ENCODE measurements around the gene FLVCR2.

Gene FLVCR2, protein sequence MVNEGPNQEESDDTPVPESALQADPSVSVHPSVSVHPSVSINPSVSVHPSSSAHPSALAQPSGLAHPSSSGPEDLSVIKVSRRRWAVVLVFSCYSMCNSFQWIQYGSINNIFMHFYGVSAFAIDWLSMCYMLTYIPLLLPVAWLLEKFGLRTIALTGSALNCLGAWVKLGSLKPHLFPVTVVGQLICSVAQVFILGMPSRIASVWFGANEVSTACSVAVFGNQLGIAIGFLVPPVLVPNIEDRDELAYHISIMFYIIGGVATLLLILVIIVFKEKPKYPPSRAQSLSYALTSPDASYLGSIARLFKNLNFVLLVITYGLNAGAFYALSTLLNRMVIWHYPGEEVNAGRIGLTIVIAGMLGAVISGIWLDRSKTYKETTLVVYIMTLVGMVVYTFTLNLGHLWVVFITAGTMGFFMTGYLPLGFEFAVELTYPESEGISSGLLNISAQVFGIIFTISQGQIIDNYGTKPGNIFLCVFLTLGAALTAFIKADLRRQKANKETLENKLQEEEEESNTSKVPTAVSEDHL

DNA sequence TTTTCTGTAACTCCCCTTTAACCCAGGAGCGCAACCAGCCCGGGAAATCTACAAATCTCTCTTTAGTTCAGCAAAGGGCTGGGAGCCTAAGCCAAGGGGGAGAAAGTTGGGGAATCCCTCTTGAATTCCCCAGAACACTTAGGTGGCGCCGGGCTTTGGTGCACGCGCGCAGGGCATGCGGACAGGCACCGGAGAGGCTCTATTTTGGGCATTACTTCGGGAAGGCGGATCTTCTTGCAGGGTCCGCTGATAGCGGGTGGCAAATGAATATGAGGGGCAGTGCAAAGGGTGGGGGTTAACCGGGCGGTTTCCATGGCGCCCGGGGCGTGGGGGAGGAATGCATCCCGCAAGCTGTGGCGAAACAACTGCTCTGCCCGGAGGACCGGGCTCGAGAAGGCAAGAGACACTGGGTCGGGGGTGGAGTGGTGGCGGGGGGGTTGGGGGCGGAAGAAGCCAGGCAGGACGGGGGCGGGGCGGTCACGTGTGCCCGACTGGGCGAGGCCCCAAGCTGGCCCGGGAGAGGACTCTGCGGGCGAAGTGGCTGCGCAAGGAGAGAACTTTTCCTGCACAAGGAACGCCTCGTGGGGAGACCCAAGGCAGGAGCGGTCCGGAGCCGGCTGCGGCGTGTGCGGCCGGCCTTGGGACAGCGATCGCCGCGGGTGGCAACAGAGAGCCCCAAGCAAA, at the start of gene FLVCR2:
Gene FLVCR2 (plus strand): TSS at position 519 of the 684 bp plus-strand sequence. CDS start 353 bp downstream, outside the sequence.
- DNase-seq = peak; percentile 26 to 91 (median 80)
- intact Hi-C loops (cut with DNase I) = no loop called here

DNA sequence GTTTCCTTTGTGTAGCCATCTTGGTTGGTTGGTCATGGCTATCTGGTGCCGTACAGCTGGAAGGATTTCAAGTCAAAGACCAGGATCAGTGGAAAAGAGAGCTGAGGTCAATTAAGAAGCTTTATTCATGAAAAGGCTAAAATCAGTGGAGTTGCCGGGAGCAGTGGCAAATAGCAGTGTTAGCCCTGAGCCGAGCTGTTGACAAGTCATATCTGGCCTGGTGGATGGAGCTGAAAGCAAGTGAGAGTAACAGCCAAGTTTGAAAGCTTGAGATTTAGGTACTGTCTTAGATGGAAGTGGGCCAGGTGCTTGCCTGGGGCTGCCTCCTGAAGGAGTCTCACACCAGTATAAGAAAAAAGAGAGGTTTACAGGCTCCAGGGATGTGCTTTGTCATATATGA, 47.2 kb upstream of the FLVCR2 start:
- DNase-seq = no peak

DNA sequence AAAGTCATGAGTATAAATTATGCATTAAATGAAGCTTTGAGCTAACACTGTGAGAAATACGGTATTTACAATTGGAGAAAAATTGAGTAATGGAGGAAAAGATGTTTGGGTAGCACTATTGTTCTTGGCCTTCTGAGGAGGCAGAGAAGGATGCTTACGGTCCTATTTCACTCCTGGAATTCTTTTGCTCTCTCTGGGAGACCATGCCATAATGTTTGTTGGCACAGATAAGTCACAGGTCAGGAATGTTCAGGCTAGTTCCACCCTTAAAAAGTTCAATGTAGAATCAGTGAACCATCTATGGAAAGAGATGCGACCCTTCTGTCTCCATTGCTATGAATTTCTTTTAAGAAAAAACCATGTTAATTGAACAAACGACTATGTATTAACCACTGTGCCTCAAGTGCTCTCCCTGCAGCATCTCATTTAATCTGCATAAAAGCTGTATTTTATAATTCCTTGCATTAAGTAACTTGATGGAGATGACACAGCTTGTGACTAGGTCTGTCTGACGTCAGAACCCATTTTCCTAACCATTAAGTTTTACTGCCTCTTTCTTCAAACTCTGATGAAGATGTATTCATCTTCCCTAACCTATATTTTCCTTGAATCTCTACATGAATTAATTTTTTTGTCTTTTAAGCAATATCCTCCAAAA, 46.6 kb upstream of the FLVCR2 start:
- DNase-seq = no peak
- intact Hi-C loops (cut with DNase I) = no loop called here

More for the DNA sequence above, 47.2 kb upstream of the FLVCR2 start:
- intact Hi-C loops (cut with DNase I) = no loop called here

DNA sequence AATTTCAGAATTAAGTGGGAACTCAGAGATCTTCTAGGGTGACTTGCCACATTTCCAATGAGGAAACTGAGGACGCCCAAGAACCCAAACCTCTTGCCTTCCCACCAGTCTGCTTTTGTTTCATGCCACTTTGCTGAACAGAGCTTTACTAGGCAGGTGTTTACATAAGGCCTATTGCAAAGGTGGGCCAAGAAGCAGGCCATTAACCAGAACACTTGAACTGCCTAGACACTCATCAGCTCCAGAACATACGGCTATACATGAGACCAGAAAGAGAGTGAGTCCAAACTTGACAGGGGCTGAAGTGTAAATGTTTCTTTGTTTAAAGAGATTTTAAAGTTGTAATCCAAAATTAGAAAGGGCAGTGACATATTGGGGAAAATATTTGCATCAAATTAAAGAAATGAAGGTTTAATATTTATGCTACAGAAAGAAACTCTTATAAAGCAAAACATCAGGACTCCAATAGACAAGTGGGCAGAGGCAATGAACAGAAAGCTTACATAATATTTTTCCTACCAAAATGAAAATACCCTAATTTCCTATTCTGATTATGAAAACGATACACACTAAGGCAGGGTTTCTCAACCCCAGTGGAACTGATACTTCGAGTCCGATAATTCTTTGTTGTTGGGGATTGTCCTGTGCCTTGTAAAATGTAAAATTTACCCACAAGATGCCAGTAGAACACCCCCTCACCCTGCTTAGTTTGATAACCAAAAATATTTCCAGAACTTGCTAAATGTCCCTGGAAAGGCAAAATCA, 44.4 kb upstream of the FLVCR2 start:
- no peak for DNase-seq
- intact Hi-C loops (cut with DNase I) = no loop called here

DNA sequence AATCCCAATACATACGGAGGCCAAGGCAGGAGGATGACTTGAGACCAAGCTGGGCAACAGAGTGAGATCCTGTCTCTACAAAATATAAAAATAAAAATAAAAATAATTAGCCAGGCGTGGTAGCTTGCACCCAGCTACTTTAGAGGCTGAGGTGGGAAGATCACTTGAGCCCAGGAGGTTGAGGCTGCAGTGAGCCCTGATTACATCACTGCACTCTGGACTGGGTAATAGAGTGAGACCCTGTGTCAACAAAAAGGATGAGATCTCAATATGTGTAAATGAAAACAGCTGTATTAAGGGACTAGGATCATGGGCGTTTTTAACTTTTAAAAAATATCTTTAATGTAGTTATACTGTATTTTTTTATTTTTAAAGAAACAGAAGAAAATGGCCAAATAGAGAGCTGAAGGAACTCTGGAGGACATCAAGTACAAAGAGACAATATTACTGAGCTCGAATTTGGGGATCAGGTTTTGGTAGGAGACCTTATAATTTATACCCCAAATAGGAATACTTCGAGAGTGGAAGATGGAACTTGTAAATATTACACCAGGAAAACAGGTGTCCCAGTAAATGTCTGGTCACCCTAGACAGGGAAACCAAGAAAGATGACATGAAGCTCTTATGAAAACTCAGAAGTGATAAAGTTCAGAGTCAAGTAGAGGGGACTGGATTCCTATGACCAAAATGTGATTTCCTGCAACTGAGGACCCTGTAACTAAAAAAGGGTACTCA, 43.1 kb upstream of the FLVCR2 start:
- intact Hi-C loops (cut with DNase I) = no loop called here
- DNase-seq = no peak

DNA sequence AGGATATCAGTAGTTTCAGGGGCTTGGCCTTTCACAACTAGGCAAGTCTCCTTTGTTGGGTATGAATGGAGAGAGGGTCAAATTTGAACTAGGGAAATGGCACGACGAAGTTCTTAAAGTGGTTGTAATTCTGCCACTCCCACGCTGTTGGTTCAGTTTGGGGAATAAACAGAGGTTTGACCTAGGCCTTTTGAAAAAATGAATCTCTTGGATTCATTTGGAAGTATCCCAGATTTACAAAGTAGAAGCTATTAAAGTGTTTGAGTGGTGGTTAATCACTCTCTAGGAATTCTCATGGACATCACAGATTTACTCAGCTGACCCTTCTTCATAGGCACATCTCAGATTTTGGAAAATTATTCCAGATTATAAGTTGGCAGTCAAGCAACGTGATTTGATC, 41.3 kb upstream of the FLVCR2 start:
- intact Hi-C loops (cut with DNase I) = no loop called here

DNA sequence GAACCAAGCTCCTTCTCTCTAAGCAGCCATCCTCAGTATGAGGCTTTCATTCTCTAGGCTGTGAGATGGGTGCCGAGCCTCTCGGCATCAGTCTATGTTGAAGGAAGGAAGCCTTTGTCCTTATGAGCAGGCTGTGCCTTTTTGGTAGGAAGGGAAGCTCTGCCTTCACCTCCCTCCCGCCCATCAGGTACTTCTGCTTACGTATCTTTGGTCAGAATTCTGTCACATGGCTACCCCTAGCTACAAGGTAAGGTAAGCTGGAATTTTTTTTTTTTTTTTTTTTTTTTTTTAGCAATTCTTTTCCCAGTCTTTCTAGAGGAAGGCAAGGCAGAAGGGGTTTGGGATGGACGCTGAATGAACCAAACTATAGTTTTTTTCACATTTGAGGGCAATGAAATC, 39.3 kb upstream of the FLVCR2 start:
- DNase-seq = no peak
- intact Hi-C loops (cut with DNase I) = no loop called here

More for the DNA sequence above, 41.3 kb upstream of the FLVCR2 start:
- DNase-seq = no peak

DNA sequence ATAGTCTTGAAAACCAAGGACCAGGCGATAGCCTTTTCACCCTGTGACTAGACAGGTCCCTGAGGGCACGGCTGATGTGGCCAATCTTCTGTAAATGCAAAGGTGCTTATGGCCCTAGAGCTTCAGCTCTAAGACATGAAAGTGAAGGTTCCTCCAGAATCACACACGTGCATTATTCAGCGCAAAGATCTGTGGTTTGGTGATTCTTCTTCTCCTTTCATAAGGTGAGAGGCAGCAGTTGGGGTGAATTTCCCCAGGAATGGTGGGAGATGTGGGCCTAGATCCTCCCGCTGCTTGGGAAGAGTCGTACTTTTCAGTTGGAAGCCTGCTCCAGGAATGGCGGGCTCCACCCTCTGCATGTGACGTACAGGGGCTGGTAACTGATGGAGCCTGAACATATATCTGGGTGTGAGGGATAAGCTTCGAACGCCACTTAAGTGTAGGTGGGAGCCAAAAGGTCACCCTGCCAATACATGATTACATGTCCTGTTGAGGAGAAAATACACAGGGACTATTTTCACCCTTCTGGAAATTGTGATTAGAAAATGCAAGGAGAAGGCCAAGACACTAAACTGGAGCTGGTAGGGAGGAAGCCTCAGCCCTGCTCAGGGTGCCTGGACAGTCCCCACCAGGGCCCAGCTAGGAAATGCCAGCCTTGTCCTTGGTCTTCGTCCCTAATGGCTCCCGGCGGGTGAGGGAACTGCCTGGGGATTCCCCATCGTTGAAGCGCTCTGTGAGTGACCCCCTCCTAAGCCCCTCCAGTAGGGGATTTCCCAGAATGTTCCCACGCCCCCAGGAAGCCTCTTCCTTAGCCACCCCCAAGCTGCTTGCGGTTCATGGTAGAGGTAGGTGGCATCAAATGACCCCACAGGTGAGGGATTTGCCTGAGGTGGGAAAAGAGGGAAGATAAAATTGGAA, 38.6 kb upstream of the FLVCR2 start:
- DNase-seq = no peak
- intact Hi-C loops (cut with DNase I) = no loop called here

DNA sequence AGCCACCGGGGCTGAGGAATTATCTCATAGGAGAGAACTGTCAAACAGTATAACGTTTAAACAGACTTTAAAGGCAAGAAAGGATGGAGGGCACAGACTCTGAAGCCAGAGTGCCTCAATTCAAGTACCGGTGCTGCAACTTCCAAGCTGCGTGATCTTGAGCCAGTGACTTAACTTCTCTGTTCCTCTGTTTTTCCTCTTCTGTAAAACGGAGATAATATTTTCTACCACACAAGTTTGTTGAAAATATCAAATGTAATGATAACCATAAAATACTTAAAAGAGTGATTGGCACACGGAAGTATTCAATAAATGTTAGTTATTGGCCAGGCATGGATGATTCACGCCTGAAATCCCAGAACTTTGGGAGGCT, 38.0 kb upstream of the FLVCR2 start:
- DNase-seq = no peak
- intact Hi-C loops (cut with DNase I) = no loop called here

DNA sequence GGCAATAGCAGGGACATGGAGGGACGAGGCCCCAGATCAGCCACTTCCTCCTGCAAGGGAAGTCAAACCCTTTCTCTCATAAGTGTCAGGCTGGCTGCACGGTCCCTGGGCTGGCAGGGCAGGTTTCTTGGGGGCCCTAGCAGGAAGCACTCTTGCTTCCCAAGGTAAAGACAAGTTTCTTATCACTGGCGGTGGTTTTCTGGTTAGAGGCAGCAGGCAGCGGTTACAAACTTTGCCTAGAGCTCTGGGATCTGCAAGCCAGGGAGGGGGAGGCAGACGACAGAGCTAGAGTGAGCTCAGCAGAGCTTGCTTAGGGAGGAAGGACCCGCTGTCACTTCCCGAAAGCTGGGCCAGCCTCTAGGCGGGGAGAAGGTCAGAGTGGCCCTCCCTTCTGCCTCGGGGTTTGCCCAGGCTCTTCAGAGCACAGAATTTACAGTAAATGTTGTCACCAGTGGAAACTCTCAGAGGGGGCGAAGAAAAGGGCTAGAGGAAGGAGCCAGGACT, 35.8 kb upstream of the FLVCR2 start:
- intact Hi-C loops (cut with DNase I) = no loop called here
- DNase-seq = peak in 34 of 42 donors; percentile 5 to 69 (median 44)

DNA sequence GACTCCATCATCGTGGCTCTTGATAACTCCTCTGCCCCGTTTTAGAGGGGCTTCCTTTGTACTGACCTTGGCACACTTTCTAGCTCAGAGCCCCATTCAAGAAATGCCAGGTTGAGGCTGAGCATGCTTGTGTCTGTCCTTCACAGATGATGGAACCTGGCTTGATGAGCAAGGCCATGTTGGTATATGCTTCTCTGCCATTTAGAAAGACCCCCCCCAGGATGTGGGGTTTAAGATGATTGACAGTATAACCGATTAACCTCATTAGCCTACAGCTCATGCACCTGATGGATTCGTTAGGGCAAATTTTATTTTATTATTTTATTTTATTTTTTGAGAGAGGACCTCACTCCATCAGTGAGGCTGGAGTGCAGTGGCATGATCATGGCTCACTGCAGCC, 35.2 kb upstream of the FLVCR2 start:
- no peak for DNase-seq
- intact Hi-C loops (cut with DNase I) = no loop called here

DNA sequence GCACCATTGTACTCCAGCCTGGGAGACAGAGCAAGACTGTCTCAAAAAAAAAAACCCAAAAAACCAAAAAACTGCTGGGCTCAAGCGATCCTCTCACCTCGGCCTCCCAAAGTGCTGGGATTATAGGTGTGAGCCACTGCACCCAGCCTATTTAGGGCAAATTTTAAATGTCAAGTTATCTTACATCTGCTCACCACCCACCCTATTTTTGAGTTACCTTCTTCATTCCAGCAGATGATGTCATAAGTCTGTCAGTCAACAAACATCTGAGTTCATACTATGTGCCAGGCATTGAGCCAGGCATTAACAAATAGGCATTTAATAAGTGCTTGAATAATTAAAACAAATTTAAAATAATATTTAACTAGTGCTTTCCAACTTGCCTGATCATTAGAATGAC, 34.6 kb upstream of the FLVCR2 start:
- intact Hi-C loops (cut with DNase I) = no loop called here
- no peak for DNase-seq

DNA sequence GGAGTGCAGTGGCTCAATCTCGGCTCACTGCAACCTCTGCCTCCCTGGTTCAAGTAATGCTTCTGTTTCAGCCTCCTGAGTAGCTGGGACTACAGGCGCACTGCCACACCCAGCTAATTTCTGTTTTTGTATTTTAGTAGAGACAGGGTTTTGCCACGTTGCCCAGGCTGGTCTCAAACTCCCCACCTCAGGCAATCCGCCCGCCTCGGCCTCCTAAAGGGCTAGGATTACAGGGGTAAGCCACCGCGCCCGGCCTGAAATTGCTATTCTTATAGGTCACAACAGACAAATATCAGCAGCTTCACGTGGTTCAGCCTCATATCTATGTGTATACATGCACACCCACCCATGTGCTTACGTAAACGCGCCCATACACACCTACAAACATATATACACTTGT, 32.5 kb upstream of the FLVCR2 start:
- intact Hi-C loops (cut with DNase I) = no loop called here
- DNase-seq = no peak

DNA sequence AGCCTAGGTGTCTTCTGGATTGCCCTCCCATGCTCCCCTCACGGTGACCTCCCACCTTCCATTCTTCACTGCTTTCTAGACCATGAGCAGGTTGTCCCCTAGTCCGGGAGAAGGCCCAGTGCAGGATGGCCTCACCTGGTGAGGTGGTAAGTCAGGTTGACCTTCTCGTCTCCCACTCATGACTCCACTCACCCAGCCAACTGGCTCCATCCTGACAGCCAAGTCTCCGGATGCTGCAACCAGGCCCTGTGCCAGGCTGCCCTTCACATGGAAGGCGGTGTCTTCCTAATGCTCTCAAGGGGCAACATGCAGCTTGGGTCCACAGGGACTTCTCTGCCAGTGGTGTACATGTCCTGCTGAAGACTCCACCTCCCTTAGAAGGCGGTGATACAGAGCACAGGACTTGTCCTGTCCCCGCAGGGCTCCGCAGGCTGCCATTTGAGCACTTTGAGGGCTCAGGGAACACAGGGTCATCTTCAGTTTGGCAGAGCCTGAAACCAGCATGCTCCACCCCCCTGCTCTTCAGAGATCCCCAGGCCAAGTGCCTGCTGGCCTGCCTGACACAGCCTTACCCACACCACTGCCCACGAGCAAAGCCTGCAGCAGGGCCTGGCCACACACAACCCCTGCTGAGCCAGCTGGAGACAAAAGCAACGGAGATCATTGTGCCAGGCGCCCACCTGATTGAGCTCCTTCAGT, 30.7 kb upstream of the FLVCR2 start:
- DNase-seq = no peak
- intact Hi-C loops (cut with DNase I) = no loop called here

DNA sequence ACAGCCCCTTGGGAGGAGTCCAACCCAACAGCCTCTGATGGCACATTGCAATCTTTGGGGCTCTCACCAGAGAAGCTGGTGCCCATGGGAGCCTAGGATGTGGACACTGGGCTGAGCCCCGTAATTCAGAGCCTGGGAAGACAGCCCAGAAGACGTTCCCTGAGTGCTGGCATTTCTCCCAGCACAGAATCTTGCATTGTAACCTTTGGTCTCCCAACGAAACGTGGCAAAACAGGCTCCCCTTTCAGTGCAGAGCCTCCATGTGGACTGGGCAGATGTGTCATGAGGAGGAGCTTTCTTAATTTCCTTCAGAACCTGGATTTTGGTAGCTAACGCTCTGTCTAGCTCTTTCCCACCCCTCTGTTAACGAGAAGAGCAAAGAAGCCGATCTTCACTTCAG, 29.9 kb upstream of the FLVCR2 start:
- DNase-seq = no peak
- intact Hi-C loops (cut with DNase I) = no loop called here

DNA sequence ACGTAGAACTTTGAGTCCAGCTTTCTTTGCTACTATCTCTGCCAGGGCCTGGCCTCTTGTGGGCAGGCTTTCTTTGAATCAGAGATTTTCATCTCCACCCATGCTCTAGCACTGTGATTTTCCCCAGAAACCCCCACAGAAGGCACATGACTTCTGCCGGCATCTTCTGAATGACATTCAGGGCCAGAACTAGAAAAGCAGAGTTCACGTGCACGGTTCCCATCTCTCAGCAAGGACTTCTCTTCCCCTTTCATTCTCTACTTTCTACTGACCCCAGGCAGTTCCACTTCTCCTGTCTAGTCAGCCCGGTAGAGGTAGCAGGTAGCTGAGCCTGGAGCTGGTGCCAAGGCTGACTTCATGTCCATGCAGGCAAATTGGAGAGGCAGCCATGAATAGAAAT, 29.3 kb upstream of the FLVCR2 start:
- DNase-seq = no peak
- intact Hi-C loops (cut with DNase I) = no loop called here

DNA sequence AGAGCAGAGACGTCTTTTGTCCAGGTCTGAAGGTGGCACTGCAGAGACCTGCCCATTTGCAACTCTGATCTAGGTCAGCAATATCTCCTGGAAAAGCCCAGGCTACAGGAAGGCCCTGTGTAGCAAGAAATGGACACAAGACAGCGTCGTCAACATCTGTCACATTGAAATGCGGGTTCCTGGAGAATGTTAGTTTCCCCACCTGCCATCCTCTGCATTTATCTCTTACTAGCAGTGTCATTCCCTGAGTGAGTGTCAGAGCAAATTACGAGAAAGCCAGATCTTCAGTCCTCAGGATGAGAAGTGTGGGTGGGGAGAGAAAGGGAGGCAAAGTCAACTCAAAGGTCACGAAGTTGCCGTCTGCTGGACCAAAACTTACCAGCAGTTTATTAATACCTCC, 27.4 kb upstream of the FLVCR2 start:
- intact Hi-C loops (cut with DNase I) = no loop called here
- DNase-seq = no peak

All from head of caudate nucleus (tissue), 42 donors.